PC-3 (cell line): Measurements from ENCODE around the gene ATL1.

ENCODE experiments used
- CTCF ChIP-seq: fragments of 300-600 bp; sonication (generic); conservative IDR thresholded peaks from 2 replicates; pipeline ENCODE4 v1.5.1; 2017; ENCODE audit warnings: antibody characterized with exemption, low read depth, mild to moderate bottlenecking, low read length
- EZH2phosphoT487 ChIP-seq: fragments of 300-600 bp; sonication (generic); IDR thresholded peaks from 2 replicates; pipeline ENCODE4 v1.6.1; 2018; ENCODE audit warnings: mild to moderate bottlenecking, antibody characterized with exemption, low read length, borderline replicate concordance

GRCh38 chr14:50649691-50650090 is 89.7 kb downstream of the ATL1 start:
- TF ChIP-seq CTCF, result no peak
- TF ChIP-seq EZH2phosphoT487, result no peak
